Measurements from ENCODE around the gene TUBGCP2.

The TUBGCP2 gene

GRCh38 chr10:133276435-133277201 is 32.1 kb downstream of the TUBGCP2 start, which contains the start of gene ADAM8:
Gene ADAM8, minus strand, starts transcription at chr10:133276868. Its CDS starts 51 bp downstream, at chr10:133276817.
- no peak for DNase-seq (ENCODE audit: low read depth)
- H3K4me3 ChIP-seq (ENCODE audit: control insufficient read depth, low read depth, low read length): no peak within 1 kb of the TSS
- TF ChIP-seq CTCF (conservative IDR thresholded peaks at IDR 0.05; ENCODE audit: control insufficient read depth, insufficient read depth, low read depth, low read length): no peak

GRCh38 chr10:133276100-133276434 is 32.6 kb downstream of the TUBGCP2 start:
- DNase-seq (ENCODE audit: low read depth): no peak
- no peak for TF ChIP-seq CTCF (conservative IDR thresholded peaks at IDR 0.05; ENCODE audit: control insufficient read depth, insufficient read depth, low read depth, low read length)
- H3K4me3 ChIP-seq (ENCODE audit: control insufficient read depth, low read depth, low read length): no peak overlapping the region

- no peak for TF ChIP-seq CTCF (conservative IDR thresholded peaks at IDR 0.05; ENCODE audit: control insufficient read depth, insufficient read depth, low read depth, low read length)
- H3K4me3 ChIP-seq (ENCODE audit: control insufficient read depth, low read depth, low read length): no peak overlapping the region
- no peak for DNase-seq (ENCODE audit: low read depth)
Measured at GRCh38 chr10:133275684-133276092, 33.0 kb downstream of the TUBGCP2 start.

- no peak for DNase-seq (ENCODE audit: low read depth)
- no peak for TF ChIP-seq CTCF (conservative IDR thresholded peaks at IDR 0.05; ENCODE audit: control insufficient read depth, insufficient read depth, low read depth, low read length)
- no peak overlapping the region for H3K4me3 ChIP-seq (ENCODE audit: control insufficient read depth, low read depth, low read length)
Measured at GRCh38 chr10:133274751-133275683, 33.7 kb downstream of the TUBGCP2 start.

GRCh38 chr10:133273534-133274143 is 35.0 kb downstream of the TUBGCP2 start:
- no peak overlapping the region for H3K4me3 ChIP-seq (ENCODE audit: control insufficient read depth, low read depth, low read length)
- TF ChIP-seq CTCF (conservative IDR thresholded peaks at IDR 0.05; ENCODE audit: control insufficient read depth, insufficient read depth, low read depth, low read length): no peak

GRCh38 chr10:133272964-133273420 is 35.7 kb downstream of the TUBGCP2 start:
- H3K4me3 ChIP-seq (ENCODE audit: control insufficient read depth, low read depth, low read length): no peak overlapping the region
- no peak for DNase-seq (ENCODE audit: low read depth)
- TF ChIP-seq CTCF (conservative IDR thresholded peaks at IDR 0.05; ENCODE audit: control insufficient read depth, insufficient read depth, low read depth, low read length): no peak

More at GRCh38 chr10:133273534-133274143, 35.0 kb downstream of the TUBGCP2 start:
- DNase-seq (ENCODE audit: low read depth): no peak

All from fibroblast of mammary gland (primary cell).